Astrocyte of the cerebellum (primary cell): ENCODE measurements around the gene NEDD1.
A peak's percentile ranks its signal among the peaks of the same experiment; 100 is the strongest.

Experiments
- DNase-seq: peaks from one replicate; pipeline ENCODE4 v3.0.0-alpha.2; 2011; ENCODE audit warnings: low read depth
- H3K4me3 ChIP-seq: 2 replicates; pipeline ENCODE4 v1.5.1; 2011; ENCODE audit warnings: mild to moderate bottlenecking, low read depth, low read length, moderate library complexity
- in situ Hi-C: cut with HindIII; loops from 2 replicates; pipeline ENCODE4 v1.10.0; 2017; ENCODE audit warnings: low sequenced_read_pairs
- TF ChIP-seq, protein P1 (sequence below): IDR thresholded peaks from 2 replicates; pipeline ENCODE4 v1.5.1; 2012; ENCODE audit warnings: low read length, low read depth, moderate library complexity, mild to moderate bottlenecking; ENCODE audit errors: missing control alignments

NEDD1 gene

DNA sequence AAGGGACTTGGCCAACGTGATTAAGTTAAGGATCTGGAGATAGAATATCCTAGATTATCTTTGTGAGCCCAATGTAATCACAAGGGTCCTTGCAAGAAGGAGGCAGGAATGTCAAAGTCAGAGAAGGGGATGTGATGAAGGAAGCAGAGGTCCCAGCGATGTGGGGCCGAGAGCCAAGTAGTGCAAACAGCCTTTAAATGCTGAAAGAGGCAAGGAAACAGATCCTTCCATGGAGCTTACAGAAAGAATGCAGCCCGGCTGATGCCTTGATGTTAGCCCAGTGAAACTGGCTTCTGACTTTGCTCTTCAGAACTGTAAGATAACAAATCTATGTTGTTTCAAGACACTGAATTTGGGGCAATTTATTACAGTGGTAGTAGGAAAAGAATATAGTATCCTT is 74.9 kb downstream of the NEDD1 start:
- H3K4me3 ChIP-seq: no peak overlapping the region
- no peak for DNase-seq
- in situ Hi-C loops: no loop called here
- TF ChIP-seq, protein P1, sequence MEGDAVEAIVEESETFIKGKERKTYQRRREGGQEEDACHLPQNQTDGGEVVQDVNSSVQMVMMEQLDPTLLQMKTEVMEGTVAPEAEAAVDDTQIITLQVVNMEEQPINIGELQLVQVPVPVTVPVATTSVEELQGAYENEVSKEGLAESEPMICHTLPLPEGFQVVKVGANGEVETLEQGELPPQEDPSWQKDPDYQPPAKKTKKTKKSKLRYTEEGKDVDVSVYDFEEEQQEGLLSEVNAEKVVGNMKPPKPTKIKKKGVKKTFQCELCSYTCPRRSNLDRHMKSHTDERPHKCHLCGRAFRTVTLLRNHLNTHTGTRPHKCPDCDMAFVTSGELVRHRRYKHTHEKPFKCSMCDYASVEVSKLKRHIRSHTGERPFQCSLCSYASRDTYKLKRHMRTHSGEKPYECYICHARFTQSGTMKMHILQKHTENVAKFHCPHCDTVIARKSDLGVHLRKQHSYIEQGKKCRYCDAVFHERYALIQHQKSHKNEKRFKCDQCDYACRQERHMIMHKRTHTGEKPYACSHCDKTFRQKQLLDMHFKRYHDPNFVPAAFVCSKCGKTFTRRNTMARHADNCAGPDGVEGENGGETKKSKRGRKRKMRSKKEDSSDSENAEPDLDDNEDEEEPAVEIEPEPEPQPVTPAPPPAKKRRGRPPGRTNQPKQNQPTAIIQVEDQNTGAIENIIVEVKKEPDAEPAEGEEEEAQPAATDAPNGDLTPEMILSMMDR: no peak

DNA sequence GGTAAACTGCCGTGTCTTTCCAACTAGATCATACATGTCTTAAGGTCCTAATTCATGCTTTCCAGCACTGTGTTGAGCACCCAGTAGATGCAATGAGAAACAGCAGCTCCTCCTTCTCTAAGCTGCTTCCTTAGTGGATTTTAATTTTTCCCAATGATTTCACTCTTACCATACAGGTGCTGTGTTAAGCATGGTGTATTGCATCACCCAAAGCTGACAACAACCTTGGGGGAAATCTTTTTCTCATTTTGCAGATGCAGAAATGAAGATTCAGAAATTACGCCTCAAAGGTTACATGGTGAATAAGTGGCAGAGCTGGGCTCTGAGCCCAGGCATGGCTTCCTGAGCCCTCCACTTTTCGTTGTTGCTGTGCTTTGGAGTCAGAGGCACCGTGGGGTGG is 75.6 kb downstream of the NEDD1 start:
- TF ChIP-seq, protein P1: no peak

DNA sequence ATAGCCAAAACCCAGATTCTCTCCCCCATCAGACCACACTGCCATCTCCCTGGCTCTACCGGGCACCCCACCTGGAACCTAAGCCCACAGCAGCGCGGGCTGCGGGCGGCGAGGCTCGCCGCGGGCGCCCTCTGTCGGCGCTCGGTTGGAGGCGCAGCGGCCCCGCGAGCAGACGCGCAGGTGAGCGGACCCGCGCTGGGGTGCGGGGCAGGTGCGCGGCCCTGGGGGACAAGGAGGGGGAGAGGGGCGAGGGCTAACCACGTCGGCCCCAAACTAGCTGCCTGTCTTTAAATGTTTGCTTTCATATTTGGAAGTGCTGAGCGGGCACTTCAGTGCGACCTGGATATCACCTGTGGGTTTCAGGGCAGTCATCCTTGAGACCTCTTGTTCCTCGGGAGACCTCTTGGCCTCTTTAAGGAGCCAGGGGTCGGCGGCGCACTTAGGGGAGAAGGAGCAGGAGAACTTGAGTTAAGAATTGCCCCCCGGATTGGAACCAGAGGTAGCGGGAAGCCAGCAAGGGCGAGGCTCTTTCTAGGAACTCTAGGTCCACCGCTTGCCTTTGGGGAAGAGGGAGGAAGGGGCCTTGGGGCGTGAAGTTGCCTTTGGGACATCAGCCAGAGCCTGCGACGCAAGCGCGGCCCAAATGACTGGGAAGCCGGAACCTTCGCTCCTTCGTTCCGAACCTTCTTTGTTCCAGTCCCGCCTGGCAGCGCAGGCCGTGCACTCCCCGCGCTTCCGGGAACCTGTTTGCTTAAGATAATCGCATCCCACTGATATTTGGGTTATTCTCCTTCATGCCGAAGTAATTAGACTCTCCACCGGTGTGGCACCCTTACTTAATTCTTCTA is 78.7 kb downstream of the NEDD1 start:
- no peak for DNase-seq
- TF ChIP-seq, protein P1: peak; percentile 74
- in situ Hi-C loops: no loop called here
- peak overlapping the region; percentile 41 for H3K4me3 ChIP-seq

More for the DNA sequence above, 75.6 kb downstream of the NEDD1 start:
- H3K4me3 ChIP-seq: no peak overlapping the region
- in situ Hi-C loops: no loop called here
- DNase-seq: no peak

DNA sequence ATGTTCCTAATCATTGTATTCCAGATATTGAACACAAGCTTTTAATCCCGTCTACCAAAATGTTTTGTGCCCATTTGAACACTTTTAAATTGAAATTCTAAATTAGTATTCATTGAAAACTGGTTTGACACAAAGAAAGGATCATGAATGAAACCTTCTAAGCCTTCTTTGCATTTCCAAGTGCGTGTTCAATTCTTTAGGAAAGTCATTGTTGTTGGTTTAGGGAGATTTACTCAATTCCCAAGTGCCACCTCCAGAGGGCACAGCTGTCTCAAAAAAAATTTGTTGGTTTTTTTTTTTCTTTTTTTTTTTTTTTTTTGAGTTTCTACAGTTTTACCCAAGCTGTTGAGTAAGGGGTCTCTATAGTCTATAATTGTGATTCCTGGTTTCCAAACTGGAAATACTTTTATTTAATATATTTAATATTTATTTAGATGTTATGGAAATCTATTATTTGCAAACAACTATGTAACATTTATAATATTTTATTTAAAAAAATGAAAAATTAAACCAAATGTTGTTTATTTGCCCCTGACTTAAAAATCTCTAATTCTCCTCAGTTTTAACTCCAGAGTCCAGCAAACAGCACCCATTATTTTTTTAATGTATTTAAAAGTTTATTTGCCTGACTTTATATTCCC is 79.9 kb downstream of the NEDD1 start:
- peak; percentile 18 for DNase-seq
- TF ChIP-seq, protein P1: peak; percentile 68
- in situ Hi-C loops: no loop called here
- no peak overlapping the region for H3K4me3 ChIP-seq

DNA sequence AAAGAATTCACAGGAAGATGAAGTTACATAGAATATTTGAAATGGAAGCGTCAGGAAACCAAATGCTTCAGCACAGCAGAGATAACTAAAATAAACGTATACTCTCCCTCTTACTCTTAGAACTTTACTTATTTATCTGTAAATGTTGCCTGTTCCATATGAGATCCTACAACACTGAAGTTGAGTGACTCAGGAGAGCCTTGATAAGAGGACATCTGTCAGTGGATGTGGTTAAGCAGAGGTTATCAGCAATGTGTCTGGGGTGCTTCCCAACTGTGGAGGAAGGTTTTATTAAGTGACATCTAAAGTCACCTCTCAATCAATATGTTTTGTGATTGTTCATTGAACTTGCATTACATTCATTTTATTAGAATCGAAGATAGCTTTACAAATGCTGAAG is 81.9 kb downstream of the NEDD1 start:
- in situ Hi-C loops: no loop called here
- TF ChIP-seq, protein P1: no peak
- H3K4me3 ChIP-seq: no peak overlapping the region
- no peak for DNase-seq

DNA sequence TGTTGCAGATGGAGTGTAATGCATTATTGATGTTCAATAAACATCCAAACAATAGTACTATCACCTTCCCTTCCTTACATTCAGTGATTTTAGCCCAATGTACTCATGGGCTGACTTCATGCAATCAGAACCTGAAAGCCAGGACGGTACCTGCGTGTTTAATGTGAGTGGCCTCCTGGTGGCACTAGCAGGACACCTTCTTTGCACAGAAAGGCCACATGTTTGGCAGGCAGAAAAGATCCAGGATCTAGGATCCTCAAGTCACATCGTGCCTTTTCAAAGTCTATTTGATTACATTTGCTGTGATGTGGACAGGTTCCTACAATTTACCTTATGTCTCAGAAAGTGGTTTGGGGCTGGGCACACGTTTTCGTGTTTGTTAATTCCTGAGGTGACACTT is 82.9 kb downstream of the NEDD1 start:
- in situ Hi-C loops: no loop called here
- TF ChIP-seq, protein P1: peak; percentile 41
- no peak for DNase-seq
- H3K4me3 ChIP-seq: no peak overlapping the region
